ENCODE measurements around the gene VAT1L.

Gene VAT1L, protein sequence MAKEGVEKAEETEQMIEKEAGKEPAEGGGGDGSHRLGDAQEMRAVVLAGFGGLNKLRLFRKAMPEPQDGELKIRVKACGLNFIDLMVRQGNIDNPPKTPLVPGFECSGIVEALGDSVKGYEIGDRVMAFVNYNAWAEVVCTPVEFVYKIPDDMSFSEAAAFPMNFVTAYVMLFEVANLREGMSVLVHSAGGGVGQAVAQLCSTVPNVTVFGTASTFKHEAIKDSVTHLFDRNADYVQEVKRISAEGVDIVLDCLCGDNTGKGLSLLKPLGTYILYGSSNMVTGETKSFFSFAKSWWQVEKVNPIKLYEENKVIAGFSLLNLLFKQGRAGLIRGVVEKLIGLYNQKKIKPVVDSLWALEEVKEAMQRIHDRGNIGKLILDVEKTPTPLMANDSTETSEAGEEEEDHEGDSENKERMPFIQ

GRCh38 chr16:77788181-77789084, at the start of gene VAT1L:
TSS of gene VAT1L (plus strand) at chr16:77788564. CDS start at chr16:77788683, 119 bp downstream.
- in situ Hi-C loops (cut with HindIII; ENCODE audit: low pct_ligation_motif_present, low pct_unique_long_range_greater_than_20kb, low sequenced_read_pairs), result no loop called here
- DNase-seq, result peak; percentile 47

- in situ Hi-C loops (cut with HindIII; ENCODE audit: low pct_ligation_motif_present, low pct_unique_long_range_greater_than_20kb, low sequenced_read_pairs), result no loop called here
- DNase-seq, result no peak
These were observed 49.4 kb upstream of the VAT1L start for GRCh38 chr16:77738706-77739558.

DNA sequence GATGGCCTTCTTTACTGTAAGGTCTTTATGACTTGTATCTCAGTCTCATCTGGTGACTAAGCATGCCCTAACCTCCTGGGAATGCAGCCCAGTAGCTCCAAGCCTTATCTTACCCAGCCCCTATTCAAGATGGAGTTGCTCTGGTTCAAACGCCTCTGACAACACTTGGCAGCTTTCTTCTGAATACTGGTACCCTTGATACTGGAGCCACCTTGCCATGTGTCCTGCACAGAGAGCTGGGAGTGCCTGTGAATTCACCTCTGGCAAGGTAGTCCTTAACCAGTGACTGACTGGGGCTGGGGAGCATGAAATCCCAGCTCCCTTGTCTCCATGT, 48.8 kb upstream of the VAT1L start:
- DNase-seq, result no peak
- in situ Hi-C loops (cut with HindIII; ENCODE audit: low pct_ligation_motif_present, low pct_unique_long_range_greater_than_20kb, low sequenced_read_pairs), result no loop called here

- in situ Hi-C loops (cut with HindIII; ENCODE audit: low pct_ligation_motif_present, low pct_unique_long_range_greater_than_20kb, low sequenced_read_pairs), result no loop called here
- no peak for DNase-seq
These were observed 44.2 kb upstream of the VAT1L start for GRCh38 chr16:77744141-77744540.

DNA sequence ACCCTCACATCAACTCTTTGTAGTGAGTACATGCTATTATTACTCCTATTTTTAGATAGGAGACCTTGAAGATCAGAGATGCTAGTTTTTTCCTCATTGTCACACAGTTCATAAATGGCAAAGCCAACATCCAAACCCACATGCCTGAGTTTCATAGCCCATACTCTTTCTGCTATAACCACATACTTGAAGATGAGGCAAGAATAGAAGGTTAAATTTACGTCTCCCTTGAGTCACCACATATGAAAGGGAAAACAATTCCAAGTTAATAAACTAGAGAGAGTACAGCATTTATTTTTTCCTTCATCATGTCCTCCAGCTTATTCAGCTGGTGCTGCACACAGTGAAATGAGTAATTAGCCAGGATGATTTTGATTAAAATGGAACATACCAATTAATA, 42.4 kb upstream of the VAT1L start:
- DNase-seq, result no peak
- in situ Hi-C loops (cut with HindIII; ENCODE audit: low pct_ligation_motif_present, low pct_unique_long_range_greater_than_20kb, low sequenced_read_pairs), result no loop called here

DNA sequence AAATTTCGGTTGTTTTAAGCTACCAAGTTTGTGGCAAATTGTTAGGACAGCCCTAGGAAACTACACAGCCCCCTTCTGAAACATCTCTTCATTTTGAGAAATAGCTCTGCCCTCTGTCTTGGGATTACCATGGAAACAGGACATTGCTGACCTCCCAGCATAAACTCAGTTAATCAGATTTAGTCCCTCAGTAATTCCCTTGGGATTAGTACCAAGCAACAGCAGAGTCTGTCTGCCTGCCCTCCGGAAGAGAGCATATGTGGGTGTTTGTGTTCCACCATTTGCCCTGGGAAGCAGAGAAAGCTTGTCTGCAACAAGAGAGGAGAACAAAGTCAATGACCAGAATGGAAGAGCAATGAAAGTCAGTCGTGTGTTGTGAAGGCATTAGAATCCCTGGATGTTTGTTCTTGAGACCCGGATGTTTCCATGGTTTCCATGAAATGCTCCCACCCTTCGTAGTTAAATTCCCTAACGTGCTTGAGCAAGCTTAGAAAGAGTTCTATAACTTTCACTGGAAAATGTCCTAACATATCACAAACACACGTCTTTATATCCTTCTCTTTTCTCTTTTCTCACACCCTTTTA, 39.9 kb upstream of the VAT1L start:
- no peak for DNase-seq
- in situ Hi-C loops (cut with HindIII; ENCODE audit: low pct_ligation_motif_present, low pct_unique_long_range_greater_than_20kb, low sequenced_read_pairs), result no loop called here

GRCh38 chr16:77749415-77749814, 38.9 kb upstream of the VAT1L start:
- DNase-seq, result no peak
- in situ Hi-C loops (cut with HindIII; ENCODE audit: low pct_ligation_motif_present, low pct_unique_long_range_greater_than_20kb, low sequenced_read_pairs), result no loop called here

GRCh38 chr16:77758046-77758445, 30.3 kb upstream of the VAT1L start:
- no peak for DNase-seq
- in situ Hi-C loops (cut with HindIII; ENCODE audit: low pct_ligation_motif_present, low pct_unique_long_range_greater_than_20kb, low sequenced_read_pairs), result no loop called here

DNA sequence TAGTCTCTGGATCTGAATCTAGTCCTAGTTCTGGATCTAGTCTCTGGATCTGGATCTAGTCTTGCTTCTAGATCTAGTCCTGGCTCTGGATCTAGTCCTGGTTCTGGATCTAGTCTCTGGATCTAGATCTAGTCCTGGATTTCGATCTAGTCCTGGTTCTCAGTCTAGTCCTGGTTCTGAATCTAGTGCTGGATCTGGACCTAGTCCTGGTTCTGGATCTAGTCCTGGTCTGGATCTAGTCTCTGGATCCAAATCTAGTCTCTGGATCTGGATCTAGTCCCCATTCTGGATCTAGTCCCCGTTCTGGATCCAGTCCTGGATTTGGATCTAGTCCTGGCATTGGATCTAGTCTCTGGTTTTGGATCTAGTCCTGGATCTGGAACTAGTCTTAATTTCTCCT, 29.9 kb upstream of the VAT1L start:
- in situ Hi-C loops (cut with HindIII; ENCODE audit: low pct_ligation_motif_present, low pct_unique_long_range_greater_than_20kb, low sequenced_read_pairs), result no loop called here
- no peak for DNase-seq

GRCh38 chr16:77759201-77759600, 29.2 kb upstream of the VAT1L start:
- in situ Hi-C loops (cut with HindIII; ENCODE audit: low pct_ligation_motif_present, low pct_unique_long_range_greater_than_20kb, low sequenced_read_pairs), result no loop called here
- DNase-seq, result no peak

DNA sequence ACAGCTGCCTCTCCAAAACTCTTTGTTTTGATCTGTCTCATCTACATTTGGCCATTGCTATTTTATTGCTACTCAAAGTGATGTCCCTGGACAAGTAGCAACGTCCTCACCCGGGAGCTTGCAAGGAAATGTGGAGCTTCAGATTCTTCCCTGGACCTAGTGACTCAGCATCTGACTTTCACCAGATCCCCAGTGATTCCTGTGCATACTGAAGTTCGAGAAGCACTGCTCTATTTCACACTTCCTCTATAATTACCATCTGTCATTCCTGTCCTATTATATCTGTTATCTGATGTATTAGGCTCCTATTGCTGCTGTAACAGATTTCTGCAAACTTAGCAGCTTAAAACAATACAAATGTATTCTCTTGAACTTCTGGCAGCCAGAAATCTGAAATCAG, 28.5 kb upstream of the VAT1L start:
- in situ Hi-C loops (cut with HindIII; ENCODE audit: low pct_ligation_motif_present, low pct_unique_long_range_greater_than_20kb, low sequenced_read_pairs), result no loop called here
- DNase-seq, result no peak

- DNase-seq, result no peak
- in situ Hi-C loops (cut with HindIII; ENCODE audit: low pct_ligation_motif_present, low pct_unique_long_range_greater_than_20kb, low sequenced_read_pairs), result no loop called here
These were observed 27.6 kb upstream of the VAT1L start for GRCh38 chr16:77760800-77761199.

DNA sequence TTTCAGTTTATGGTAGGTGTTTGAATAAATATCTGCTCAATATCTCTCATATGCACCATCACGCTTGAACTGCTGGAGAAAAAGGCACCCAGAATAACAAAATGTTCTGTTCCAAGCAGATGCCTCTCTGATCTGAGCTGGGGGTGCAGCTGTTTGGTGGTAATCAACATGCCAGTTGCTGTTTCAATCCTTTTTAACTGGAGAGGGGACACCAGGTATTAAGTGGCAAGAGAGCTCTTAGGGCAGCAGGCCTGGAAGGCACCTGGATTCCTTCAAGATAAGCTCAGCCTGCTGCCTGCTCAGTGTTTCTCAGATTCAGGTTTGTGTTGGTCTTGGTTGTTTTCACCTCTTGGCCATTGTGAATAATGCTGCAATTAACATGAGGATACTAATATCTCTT, 27.2 kb upstream of the VAT1L start:
- in situ Hi-C loops (cut with HindIII; ENCODE audit: low pct_ligation_motif_present, low pct_unique_long_range_greater_than_20kb, low sequenced_read_pairs), result no loop called here
- no peak for DNase-seq

- in situ Hi-C loops (cut with HindIII; ENCODE audit: low pct_ligation_motif_present, low pct_unique_long_range_greater_than_20kb, low sequenced_read_pairs), result no loop called here
- no peak for DNase-seq
These were observed 26.1 kb upstream of the VAT1L start for GRCh38 chr16:77762262-77762661.

- in situ Hi-C loops (cut with HindIII; ENCODE audit: low pct_ligation_motif_present, low pct_unique_long_range_greater_than_20kb, low sequenced_read_pairs), result no loop called here
- DNase-seq, result no peak
These were observed 24.4 kb upstream of the VAT1L start for GRCh38 chr16:77763994-77764393.

DNA sequence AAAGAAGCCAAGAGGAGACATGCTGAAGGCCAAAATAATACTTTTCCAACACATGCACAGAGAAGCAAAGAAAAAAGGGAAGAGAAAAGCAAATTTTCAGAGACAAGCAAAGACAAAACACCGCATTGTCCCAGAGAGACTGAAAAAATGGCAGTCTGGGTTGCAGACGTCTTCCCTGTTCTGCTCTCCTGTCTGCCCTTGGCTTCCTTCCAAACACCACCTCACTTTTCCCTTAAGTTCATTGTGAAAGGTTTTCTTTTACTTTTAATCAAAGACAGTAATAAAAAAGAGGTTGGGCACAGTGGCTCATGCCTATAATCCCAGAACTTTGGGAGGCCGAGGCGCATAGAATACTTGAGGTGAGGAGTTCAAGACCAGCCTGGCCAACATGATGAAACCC, 21.2 kb upstream of the VAT1L start:
- DNase-seq, result no peak
- in situ Hi-C loops (cut with HindIII; ENCODE audit: low pct_ligation_motif_present, low pct_unique_long_range_greater_than_20kb, low sequenced_read_pairs), result no loop called here

DNA sequence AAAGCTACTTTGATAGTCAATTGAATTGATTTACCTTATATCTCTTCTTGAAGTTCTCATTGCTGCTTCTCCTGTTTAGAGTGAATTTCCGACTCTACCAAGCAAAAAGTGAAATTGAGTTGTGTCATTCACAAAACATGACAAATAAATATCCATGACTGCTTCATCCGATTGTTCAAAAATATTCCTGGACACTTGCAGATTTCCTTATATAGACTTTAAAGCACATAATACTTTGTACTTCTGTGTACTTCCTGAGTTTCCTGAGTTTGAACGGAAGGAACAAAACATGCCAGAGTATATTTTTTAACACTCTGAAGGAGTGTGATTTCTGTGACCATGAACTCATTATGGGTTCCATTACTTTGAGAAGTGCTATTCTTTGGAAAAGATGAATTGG, 20.5 kb upstream of the VAT1L start:
- in situ Hi-C loops (cut with HindIII; ENCODE audit: low pct_ligation_motif_present, low pct_unique_long_range_greater_than_20kb, low sequenced_read_pairs), result no loop called here
- no peak for DNase-seq

Measured in ACHN (cell line).